ENCODE results near the gene C22orf15. TPM values are rescaled to one million over a fixed set of nuclear protein-coding genes. Genes with fewer than 3 reads are reported as not detected.

The C22orf15 gene
- total and polyA plus RNA-seq, 2 donors (not counting 3 experiments of a cell fraction or from before 2014, with no cell fraction given), result 0.86 TPM; not detected in 1

GRCh38 chr22:23774114-23774921, 11.5 kb downstream of the C22orf15 start:
- no peaks in the 10 kb centered on the region for H3K9me1 ChIP-seq (replicated peaks; ENCODE audit: control insufficient read depth, extremely low read depth, insufficient read depth, low read length)
- POLR2A ChIA-PET, result no interaction called here
- H3K9me3 ChIP-seq (replicated peaks; ENCODE audit: control insufficient read depth, insufficient read depth, low read length), result no peaks in the 10 kb centered on the region
- H4K20me1 ChIP-seq (replicated peaks; ENCODE audit: control insufficient read depth, extremely low read depth, insufficient read depth, low read length), result no peaks in the 10 kb centered on the region
- intact Hi-C loops (cut with micrococcal nuclease), result no loop called here
- no peaks in the 10 kb centered on the region for H3K27me3 ChIP-seq (ENCODE audit: control insufficient read depth in 2 of 2, insufficient read depth in 2 of 2, low read length in 2 of 2)
- no peaks in the 10 kb centered on the region for H3K36me3 ChIP-seq (ENCODE audit: control insufficient read depth in 2 of 2, extremely low read depth in 1 of 2, insufficient read depth in 2 of 2, low read length in 2 of 2)
- no peak overlapping the region for H3K27ac ChIP-seq (ENCODE audit: insufficient read depth, low read depth, low read length)
- dilution Hi-C loops (cut with MboI; ENCODE audit: extremely low pct_ligation_motif_present, low sequenced_read_pairs), result no loop called here
- TF ChIP-seq, protein P1, sequence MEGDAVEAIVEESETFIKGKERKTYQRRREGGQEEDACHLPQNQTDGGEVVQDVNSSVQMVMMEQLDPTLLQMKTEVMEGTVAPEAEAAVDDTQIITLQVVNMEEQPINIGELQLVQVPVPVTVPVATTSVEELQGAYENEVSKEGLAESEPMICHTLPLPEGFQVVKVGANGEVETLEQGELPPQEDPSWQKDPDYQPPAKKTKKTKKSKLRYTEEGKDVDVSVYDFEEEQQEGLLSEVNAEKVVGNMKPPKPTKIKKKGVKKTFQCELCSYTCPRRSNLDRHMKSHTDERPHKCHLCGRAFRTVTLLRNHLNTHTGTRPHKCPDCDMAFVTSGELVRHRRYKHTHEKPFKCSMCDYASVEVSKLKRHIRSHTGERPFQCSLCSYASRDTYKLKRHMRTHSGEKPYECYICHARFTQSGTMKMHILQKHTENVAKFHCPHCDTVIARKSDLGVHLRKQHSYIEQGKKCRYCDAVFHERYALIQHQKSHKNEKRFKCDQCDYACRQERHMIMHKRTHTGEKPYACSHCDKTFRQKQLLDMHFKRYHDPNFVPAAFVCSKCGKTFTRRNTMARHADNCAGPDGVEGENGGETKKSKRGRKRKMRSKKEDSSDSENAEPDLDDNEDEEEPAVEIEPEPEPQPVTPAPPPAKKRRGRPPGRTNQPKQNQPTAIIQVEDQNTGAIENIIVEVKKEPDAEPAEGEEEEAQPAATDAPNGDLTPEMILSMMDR (IDR thresholded peaks at IDR 0.05; ENCODE audit: extremely low read depth in 1 of 2, insufficient read depth in 1 of 2, low read depth in 1 of 2, low read length in 2 of 2), result no peak
- TF ChIP-seq MAX (IDR thresholded peaks at IDR 0.05; ENCODE audit: insufficient read depth, insufficient read length) (no peak), JUN (IDR thresholded peaks at IDR 0.05; ENCODE audit: borderline replicate concordance, insufficient read depth, insufficient read length, low read depth) (no peak), FOS (IDR thresholded peaks at IDR 0.05; ENCODE audit: borderline replicate concordance, insufficient read depth, low read length) (no peak), POLR2AphosphoS5 (IDR thresholded peaks at IDR 0.05; ENCODE audit: insufficient read depth, low read depth, low read length) (no peak), POLR2A (IDR thresholded peaks at IDR 0.05; ENCODE audit: low read depth, low read length) (no peak), MYC (IDR thresholded peaks at IDR 0.05; ENCODE audit: low read depth, low read length) (no peak), EZH2 (IDR thresholded peaks at IDR 0.05; ENCODE audit: borderline replicate concordance, low read depth, low read length, severe bottlenecking) (no peak), GATA2 (IDR thresholded peaks at IDR 0.05; ENCODE audit: insufficient read depth, insufficient read length, low read depth, low read length) (no peak)
- CTCF ChIA-PET, result interaction anchor here (1.0 to 3.3 kb wide), 3 partner anchors 9 to 75 kb away, joined by 3 to 27 read pairs (median 3); no protein-coding TSS in a partner anchor
- FAIRE-seq (no peak), DNase-seq (ENCODE audit: low read depth, low spot score) (no peak)
- H3K4me1 ChIP-seq (ENCODE audit: control insufficient read depth, extremely low read depth, insufficient read depth, low read length), result peaks cover 9% of the 10 kb centered on the region
- no TSS peak for BruUV-seq (replicated peaks)
- no peak overlapping the region for H3K9ac ChIP-seq (replicated peaks; ENCODE audit: extremely low read depth, insufficient read depth, low read length)
- no peaks in the 10 kb centered on the region for H3K79me2 ChIP-seq (ENCODE audit: control insufficient read depth, insufficient read depth, low read length)
- H3K4me2 ChIP-seq (ENCODE audit: insufficient read depth, low read length), result no peak overlapping the region
- no peak overlapping the region for H3K4me3 ChIP-seq (replicated peaks in 1 of 3; ENCODE audit: insufficient read depth in 1 of 3, low read depth in 1 of 3, low read length in 3 of 3)
- no peak overlapping the region for H2AFZ ChIP-seq (ENCODE audit: low read depth, low read length)
